Fibroblast of skin of left biceps (primary cell): ENCODE results near the gene TNIP2.
"Not testable (repeated sequence)": the region's sequence is repeated elsewhere in the genome, so short reads cannot be mapped to it uniquely, and the experiment has no call there.

Source experiments
- DNase-seq, 2 experiments: peaks; one replicate each; pipeline ENCODE4 v3.0.0-alpha.2; 2013; ENCODE audit warnings: low read depth in 2 of 2

TNIP2 gene

GRCh38 chr4:2745516-2745915 is 10.6 kb downstream of the TNIP2 start:
- no peak for DNase-seq

GRCh38 chr4:2744576-2745270 is 11.4 kb downstream of the TNIP2 start:
- DNase-seq, result no peak

GRCh38 chr4:2743518-2744445 is 12.4 kb downstream of the TNIP2 start:
- DNase-seq, result no peak

- DNase-seq, result no peak
These were observed 13.2 kb downstream of the TNIP2 start for GRCh38 chr4:2742823-2743517.

GRCh38 chr4:2742081-2742822 is 13.9 kb downstream of the TNIP2 start:
- DNase-seq, result no peak

- peak in 1 of 2 experiments; percentile 6 for DNase-seq
These were observed 14.5 kb downstream of the TNIP2 start for GRCh38 chr4:2741626-2742025.

GRCh38 chr4:2738296-2738695 is 17.8 kb downstream of the TNIP2 start:
- not testable (repeated sequence) for DNase-seq

GRCh38 chr4:2735869-2736268 is 20.3 kb downstream of the TNIP2 start:
- no peak for DNase-seq

GRCh38 chr4:2734612-2735011 is 21.5 kb downstream of the TNIP2 start:
- DNase-seq, result no peak

- DNase-seq, result no peak
These were observed 22.1 kb downstream of the TNIP2 start for GRCh38 chr4:2733844-2734574.

- DNase-seq, result no peak
These were observed 22.9 kb downstream of the TNIP2 start for GRCh38 chr4:2733001-2733843.

GRCh38 chr4:2732526-2732925 is 23.6 kb downstream of the TNIP2 start:
- no peak for DNase-seq

- no peak for DNase-seq
These were observed 24.2 kb downstream of the TNIP2 start for GRCh38 chr4:2731907-2732317.

- no peak for DNase-seq
These were observed 26.6 kb downstream of the TNIP2 start for GRCh38 chr4:2729533-2729875.

- no peak for DNase-seq
These were observed 27.2 kb downstream of the TNIP2 start for GRCh38 chr4:2728806-2729532.

GRCh38 chr4:2728221-2728620 is 27.9 kb downstream of the TNIP2 start:
- no peak for DNase-seq

- not testable (repeated sequence) for DNase-seq
These were observed 29.3 kb downstream of the TNIP2 start for GRCh38 chr4:2726881-2727280.

- no peak for DNase-seq
These were observed 30.8 kb downstream of the TNIP2 start for GRCh38 chr4:2725380-2725779.

- no peak for DNase-seq
These were observed 32.4 kb downstream of the TNIP2 start for GRCh38 chr4:2723751-2724150.
